Measurements from ENCODE around the gene SIGLEC15. TPM values are rescaled to one million over a fixed set of nuclear protein-coding genes. Genes with fewer than 3 reads are reported as not detected.

Gene SIGLEC15
- total and polyA plus RNA-seq, 2 donors (not counting 1 experiment from before 2014, with no cell fraction given): not detected

- POLR2A ChIA-PET: no interaction called here
- CTCF ChIA-PET: no interaction called here
- peaks cover 14 to 15% of the 10 kb centered on the region in 2 donors for H3K4me1 ChIP-seq (ENCODE audit: control insufficient read depth in 2 of 2, insufficient read depth in 2 of 2, low read length in 2 of 2)
- H3K79me2 ChIP-seq (ENCODE audit: control insufficient read depth, insufficient read depth, low read length): no peaks in the 10 kb centered on the region
- H2AFZ ChIP-seq (ENCODE audit: insufficient read depth, low read depth, low read length, poor library complexity, severe bottlenecking): peak overlapping the region; percentile 87
- TF ChIP-seq CTCF (IDR thresholded peaks at IDR 0.05): no peak
- no peak for TF ChIP-seq EZH2 (IDR thresholded peaks at IDR 0.05; ENCODE audit: borderline replicate concordance, insufficient read depth, low read depth, low read length, poor library complexity, severe bottlenecking)
- peaks cover 0 to 18% (median 14%) of the 10 kb centered on the region in 4 experiments for H3K27me3 ChIP-seq (replicated peaks in 1 of 4; ENCODE audit: control extremely low read depth in 1 of 4, control insufficient read depth in 3 of 4, insufficient read depth in 4 of 4, low read length in 3 of 4)
- 78% methylated on average over 6 of the region's 8 CpGs for WGBS (ENCODE audit: insufficient coverage)
- Mint-ChIP-seq H3K9me3 (ENCODE audit: insufficient read depth) (no peaks in the 10 kb centered on the region), H3K27me3 (peaks cover 58% of the 10 kb centered on the region), H3K4me1 (peaks cover 23% of the 10 kb centered on the region), H3K27ac (no peak overlapping the region), H3K4me3 (peak overlapping the region; percentile 86)
- H3K4me3 ChIP-seq (ENCODE audit: control extremely low read depth in 1 of 5, extremely low read depth in 1 of 5, insufficient read depth in 1 of 5, low read depth in 2 of 5, low read length in 4 of 5): peak overlapping the region; percentile 18 to 75 (median 52)
- no peaks in the 10 kb centered on the region for H4K20me1 ChIP-seq (ENCODE audit: control insufficient read depth, insufficient read depth, low read length, poor library complexity, severe bottlenecking)
- H3K27ac ChIP-seq (ENCODE audit: low read length in 2 of 2): no peak overlapping the region
- intact Hi-C loops (cut with micrococcal nuclease): no loop called here
- no peaks in the 10 kb centered on the region for H3K36me3 ChIP-seq (replicated peaks in 1 of 2; ENCODE audit: control extremely low read depth in 1 of 2, control insufficient read depth in 1 of 2, extremely low read depth in 1 of 2, insufficient read depth in 2 of 2, low read length in 1 of 2)
- peak overlapping the region; percentile 79 for H3K9ac ChIP-seq (ENCODE audit: low read length)
- DNase-seq (no peak), ATAC-seq (ENCODE audit: low read depth) (no peak)
- H3K4me2 ChIP-seq (replicated peaks; ENCODE audit: low read depth, low read length, poor library complexity, severe bottlenecking): peak overlapping the region; percentile 73
- H3K9me3 ChIP-seq (ENCODE audit: control extremely low read depth in 1 of 3, control insufficient read depth in 2 of 3, insufficient read depth in 1 of 3, low read length in 2 of 3): no peaks in the 10 kb centered on the region
Measured at GRCh38 chr18:45775743-45776142, 49.7 kb upstream of the SIGLEC15 start.

- CTCF ChIA-PET: no interaction called here
- H3K4me3 ChIP-seq (ENCODE audit: control extremely low read depth in 1 of 5, extremely low read depth in 1 of 5, insufficient read depth in 1 of 5, low read depth in 2 of 5, low read length in 4 of 5): no peak overlapping the region
- no peak overlapping the region for H3K4me2 ChIP-seq (replicated peaks; ENCODE audit: low read depth, low read length, poor library complexity, severe bottlenecking)
- ATAC-seq (ENCODE audit: low read depth) (no peak), DNase-seq (no peak)
- no peak overlapping the region for H3K27ac ChIP-seq (ENCODE audit: low read length in 2 of 2)
- H3K4me1 ChIP-seq (ENCODE audit: control insufficient read depth in 2 of 2, insufficient read depth in 2 of 2, low read length in 2 of 2): peaks cover 14 to 15% of the 10 kb centered on the region in 2 donors
- no peaks in the 10 kb centered on the region for H3K9me3 Mint-ChIP-seq (ENCODE audit: insufficient read depth)
- H3K4me3 Mint-ChIP-seq: no peak overlapping the region
- no peak overlapping the region for H3K27ac Mint-ChIP-seq
- H2AFZ ChIP-seq (ENCODE audit: insufficient read depth, low read depth, low read length, poor library complexity, severe bottlenecking): no peak overlapping the region
- H3K27me3 Mint-ChIP-seq: peaks cover 51% of the 10 kb centered on the region
- no peaks in the 10 kb centered on the region for H3K36me3 ChIP-seq (replicated peaks in 1 of 2; ENCODE audit: control extremely low read depth in 1 of 2, control insufficient read depth in 1 of 2, extremely low read depth in 1 of 2, insufficient read depth in 2 of 2, low read length in 1 of 2)
- TF ChIP-seq CTCF (IDR thresholded peaks at IDR 0.05): no peak
- TF ChIP-seq EZH2 (IDR thresholded peaks at IDR 0.05; ENCODE audit: borderline replicate concordance, insufficient read depth, low read depth, low read length, poor library complexity, severe bottlenecking): no peak
- no peaks in the 10 kb centered on the region for H4K20me1 ChIP-seq (ENCODE audit: control insufficient read depth, insufficient read depth, low read length, poor library complexity, severe bottlenecking)
- no peaks in the 10 kb centered on the region for H3K79me2 ChIP-seq (ENCODE audit: control insufficient read depth, insufficient read depth, low read length)
- H3K9ac ChIP-seq (ENCODE audit: low read length): no peak overlapping the region
- no CpG with 5 or more reads among the region's 1 CpG for WGBS (ENCODE audit: insufficient coverage)
- H3K27me3 ChIP-seq (replicated peaks in 1 of 4; ENCODE audit: control extremely low read depth in 1 of 4, control insufficient read depth in 3 of 4, insufficient read depth in 4 of 4, low read length in 3 of 4): peaks cover 0 to 18% (median 14%) of the 10 kb centered on the region in 4 experiments
- H3K4me1 Mint-ChIP-seq: peaks cover 23% of the 10 kb centered on the region
- POLR2A ChIA-PET: no interaction called here
- intact Hi-C loops (cut with micrococcal nuclease): no loop called here
- no peaks in the 10 kb centered on the region for H3K9me3 ChIP-seq (ENCODE audit: control extremely low read depth in 1 of 3, control insufficient read depth in 2 of 3, insufficient read depth in 1 of 3, low read length in 2 of 3)
Measured at GRCh38 chr18:45777393-45777792, 48.1 kb upstream of the SIGLEC15 start.
